H1 (cell line): ENCODE results near the gene PRKAR1B. TPM values are rescaled to one million over a fixed set of nuclear protein-coding genes. Genes with fewer than 3 reads are reported as not detected.
A peak's percentile ranks its signal among the peaks of the same experiment; 100 is the strongest.
"Not testable (repeated sequence)": the region's sequence is repeated elsewhere in the genome, so short reads cannot be mapped to it uniquely, and the experiment has no call there.

ENCODE experiments used
- CTCF ChIA-PET: fragments of 300-600 bp; sonication (Branson Sonifier 250); formaldehyde crosslinking; loops from one replicate; lab custom pipeline; 2021; ENCODE audit not compliant: partially characterized antibody; lab: Charles Lee
- POLR2A ChIA-PET: fragments of 300-600 bp; sonication (Branson Sonifier 250); formaldehyde crosslinking; loops from one replicate; lab custom pipeline; 2021; ENCODE audit warnings: inconsistent platforms; ENCODE audit not compliant: partially characterized antibody; lab: Charles Lee
- DNase-seq, 2 experiments: peaks; one replicate each; pipeline versions ENCODE4 v3.0.0 to v3.0.0-alpha.2; 2010 to 2022; ENCODE audit warnings: low spot score in 2 of 2, low read depth in 1 of 2, mixed read lengths in 1 of 2
- FAIRE-seq: peaks from 2 replicates; lab custom pipeline; 2011; peaks lifted over from hg19 to GRCh38; lab: Jason Lieb, UNC
- H2AFZ ChIP-seq: 2 replicates; pipeline ENCODE4 v1.8.1; 2012; ENCODE audit warnings: low read length, inconsistent platforms
- H2AK5ac ChIP-seq: 2 replicates; pipeline ENCODE4 v1.6.1; 2013; ENCODE audit warnings: low read depth, low read length
- H2BK120ac ChIP-seq: replicated peaks from 2 replicates; pipeline ENCODE3; 2013; ENCODE audit warnings: low read depth, low read length, inconsistent platforms
- H2BK12ac ChIP-seq: 2 replicates; pipeline ENCODE4 v1.6.1; 2013; ENCODE audit warnings: low read depth, low read length
- H2BK15ac ChIP-seq: 2 replicates; pipeline ENCODE4 v1.6.1; 2013; ENCODE audit warnings: low read length
- H2BK20ac ChIP-seq: 2 replicates; pipeline ENCODE4 v1.6.1; 2013; ENCODE audit warnings: low read length
- H2BK5ac ChIP-seq: 2 replicates; pipeline ENCODE4 v1.6.1; 2013; ENCODE audit warnings: low read depth, low read length
- H3K14ac ChIP-seq: 2 replicates; pipeline ENCODE4 v1.6.1; 2013; ENCODE audit warnings: inconsistent platforms; ENCODE audit not compliant: insufficient read length
- H3K18ac ChIP-seq: 2 replicates; pipeline ENCODE4 v1.6.1; 2013; ENCODE audit warnings: low read length; ENCODE audit errors: extremely low read depth
- H3K23ac ChIP-seq: 2 replicates; pipeline ENCODE4 v1.6.1; 2013; ENCODE audit warnings: inconsistent platforms; ENCODE audit not compliant: insufficient read length
- H3K23me2 ChIP-seq: 2 replicates; pipeline ENCODE4 v1.6.1; 2013; ENCODE audit warnings: low read depth, low read length
- H3K27ac ChIP-seq: 2 replicates; pipeline ENCODE4 v1.6.1; 2011; ENCODE audit warnings: low read depth, low read length, inconsistent platforms
- H3K27me3 ChIP-seq, 4 experiments: replicated peaks in 1 of 4; 1 replicate in 1 of 4; 2 replicates in 3 of 4; pipeline versions ENCODE4 v1.6.1 to v1.8.1; 2011 to 2013; ENCODE audit warnings: low read length in 3 of 4, mild to moderate bottlenecking in 3 of 4, inconsistent platforms in 2 of 4, mixed read lengths in 2 of 4, moderate library complexity in 1 of 4; ENCODE audit not compliant: control insufficient read depth in 3 of 4, insufficient read depth in 3 of 4; ENCODE audit errors: extremely low read depth in 1 of 4
- H3K36me3 ChIP-seq, 4 experiments: 2 replicates each; pipeline versions ENCODE4 v1.6.1 to v1.8.1; 2011 to 2013; ENCODE audit warnings: mild to moderate bottlenecking in 4 of 4, low read length in 3 of 4, moderate library complexity in 2 of 4, control low read depth in 1 of 4, inconsistent platforms in 1 of 4; ENCODE audit not compliant: insufficient read depth in 4 of 4, control insufficient read depth in 2 of 4
- H3K4ac ChIP-seq: replicated peaks from 2 replicates; pipeline ENCODE3; 2013; ENCODE audit warnings: low read length, low read depth, mixed read lengths, inconsistent platforms; ENCODE audit not compliant: insufficient read length
- H3K4me1 ChIP-seq, 4 experiments: replicated peaks in 1 of 4; 1 replicate in 1 of 4; 2 replicates in 3 of 4; pipeline versions ENCODE4 v1.6.1 to v1.8.1; 2011 to 2013; ENCODE audit warnings: low read length in 3 of 4, inconsistent platforms in 2 of 4, mixed read lengths in 1 of 4; ENCODE audit not compliant: insufficient read depth in 4 of 4, control insufficient read depth in 3 of 4
- H3K4me2 ChIP-seq, 2 experiments: 2 replicates each; pipeline versions ENCODE4 v1.6.1 to v1.8.1; 2011 to 2013; ENCODE audit warnings: low read depth in 2 of 2, low read length in 2 of 2, control low read depth in 1 of 2, inconsistent platforms in 1 of 2, mild to moderate bottlenecking in 1 of 2; ENCODE audit not compliant: insufficient read depth in 1 of 2
- H3K4me3 ChIP-seq, 4 experiments: fragments of 200-600, 300-600 bp in 1 of 4; sonication (generic), shearing (Covaris generic), sonication (Bioruptor Twin) in 1 of 4; 2 replicates each; pipeline versions ENCODE4 v1.5.1 to v1.8.1; 2011 to 2016; ENCODE audit warnings: low read length in 4 of 4, low read depth in 3 of 4, control low read depth in 2 of 4, inconsistent platforms in 2 of 4, mild to moderate bottlenecking in 2 of 4, mixed read lengths in 1 of 4, moderate library complexity in 1 of 4; ENCODE audit not compliant: insufficient read depth in 2 of 4; ENCODE audit errors: extremely low read depth in 1 of 4
- H3K56ac ChIP-seq: replicated peaks from 2 replicates; pipeline ENCODE3; 2013; ENCODE audit warnings: low read depth, mild to moderate bottlenecking, mixed read lengths, low read length, inconsistent platforms; ENCODE audit not compliant: insufficient read length
- H3K79me1 ChIP-seq: 2 replicates; pipeline ENCODE4 v1.6.1; 2013; ENCODE audit warnings: low read depth, low read length, control low read depth
- H3K79me2 ChIP-seq, 2 experiments: 2 replicates each; pipeline versions ENCODE4 v1.6.1 to v1.8.1; 2012 to 2013; ENCODE audit warnings: low read length in 2 of 2, mild to moderate bottlenecking in 2 of 2, inconsistent platforms in 1 of 2; ENCODE audit not compliant: insufficient read depth in 2 of 2, control insufficient read depth in 1 of 2
- H3K9ac ChIP-seq, 4 experiments: replicated peaks in 1 of 4; 1 replicate in 1 of 4; 2 replicates in 3 of 4; pipeline versions ENCODE4 v1.6.1 to v1.8.1; 2011 to 2013; ENCODE audit warnings: low read depth in 3 of 4, low read length in 3 of 4, control low read depth in 2 of 4, mild to moderate bottlenecking in 2 of 4, moderate library complexity in 2 of 4, inconsistent platforms in 1 of 4; ENCODE audit errors: extremely low read depth in 1 of 4
- H3K9me3 ChIP-seq, 2 experiments: 2 replicates each; pipeline versions ENCODE4 v1.6.1 to v1.8.1; 2012 to 2013; ENCODE audit warnings: mild to moderate bottlenecking in 2 of 2, moderate library complexity in 2 of 2, control low read depth in 1 of 2, inconsistent platforms in 1 of 2, low read depth in 1 of 2, low read length in 1 of 2, mixed read lengths in 1 of 2; ENCODE audit not compliant: insufficient read depth in 2 of 2
- H4K20me1 ChIP-seq, 2 experiments: replicated peaks in 1 of 2; 2 replicates each; pipeline versions ENCODE3 to v1.8.1; 2011 to 2013; ENCODE audit warnings: inconsistent platforms in 2 of 2, low read length in 2 of 2, mild to moderate bottlenecking in 1 of 2; ENCODE audit not compliant: insufficient read depth in 2 of 2, control insufficient read depth in 1 of 2
- H4K5ac ChIP-seq: 2 replicates; pipeline ENCODE4 v1.6.1; 2013; ENCODE audit warnings: low read length, low read depth, mixed read lengths, inconsistent platforms; ENCODE audit not compliant: insufficient read length
- H4K8ac ChIP-seq: 2 replicates; pipeline ENCODE4 v1.8.0; 2013; ENCODE audit warnings: mild to moderate bottlenecking, moderate library complexity, low read length, inconsistent platforms; ENCODE audit not compliant: insufficient read depth; ENCODE audit errors: extremely low read depth
- H4K91ac ChIP-seq: replicated peaks from 2 replicates; pipeline ENCODE3; 2013; ENCODE audit warnings: low read length, mixed read lengths, inconsistent platforms; ENCODE audit not compliant: insufficient read length
- WGBS, 2 experiments: shearing (Covaris generic) in 1 of 2; methylation state at CpG; one replicate each; pipeline versions ENCODE4 v1.1.6 to v1.1.7; 2013 to 2015; ENCODE audit warnings: low lambda C conversion rate in 2 of 2, mixed read lengths in 2 of 2, inconsistent platforms in 1 of 2, low coverage in 1 of 2, missing lambda C conversion rate in 1 of 2; ENCODE audit not compliant: insufficient replicate concordance in 2 of 2, insufficient coverage in 1 of 2, insufficient read length in 1 of 2; ENCODE audit errors: extremely low coverage in 1 of 2, missing lambda C conversion rate in 1 of 2; 5-methylcytosine and 5-hydroxymethylcytosine counted together
- polyA plus RNA-seq, 7 experiments: library from polyadenylated mRNA; depleted of rRNA in 3 of 7; stranded (reverse) in 5 of 7; unstranded in 2 of 7; fragments of >200 nt in 5 of 7; fragments of 200-250 nt in 2 of 7; gene quantifications; 1 replicate in 5 of 7; 2 replicates in 1 of 7; 4 replicates in 1 of 7; pipeline versions ENCODE4 v1.2.1 to v1.2.3, GENCODE V29; 2011 to 2013; ENCODE audit warnings: missing spikeins in 2 of 7, mixed read lengths in 2 of 7
- total RNA-seq: library from RNA; stranded (reverse); fragmentation: NEBNext Ultra II Directional; extraction: Animal tissue kit (Norgen Biotek cat#: 25700); gene quantifications from 2 replicates; pipeline ENCODE4 v1.2.1, GENCODE V29; 2021

Gene PRKAR1B
- total and polyA plus RNA-seq, 2 of the 8 experiments (the other 6 are each of a cell fraction or from before 2014, with no cell fraction given), result 12.3 to 55.7 TPM

DNA sequence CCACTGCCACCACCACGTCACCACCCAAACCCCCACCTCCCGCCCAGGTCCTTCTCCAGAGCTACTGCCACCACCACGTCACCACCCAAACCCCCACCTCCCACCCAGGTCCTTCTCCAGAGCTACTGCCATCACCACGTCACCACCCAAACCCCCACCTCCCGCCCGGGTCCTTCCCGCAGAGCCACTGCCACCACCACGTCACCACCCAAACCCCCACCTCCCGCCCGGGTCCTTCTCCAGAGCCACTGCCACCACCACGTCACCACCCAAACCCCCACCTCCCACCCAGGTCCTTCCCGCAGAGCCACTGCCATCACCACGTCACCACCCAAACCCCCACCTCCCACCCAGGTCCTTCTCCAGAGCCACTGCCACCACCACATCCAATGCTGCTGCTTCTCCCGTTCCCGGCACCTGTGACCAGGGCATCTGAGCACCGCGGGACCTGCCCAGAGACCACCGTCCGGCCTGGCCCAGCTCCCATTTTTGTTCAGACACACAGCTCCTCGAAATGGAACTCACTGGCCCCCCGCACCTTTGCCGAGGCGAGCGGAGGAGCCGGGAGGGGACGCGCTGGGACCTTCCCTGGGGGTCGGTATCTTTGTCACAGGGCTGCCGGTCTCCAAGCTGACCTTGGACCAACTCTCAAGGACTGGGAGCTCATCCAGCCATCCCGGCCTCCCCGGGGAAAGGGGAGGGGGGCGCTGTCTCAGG, 174.8 kb downstream of the PRKAR1B start:
- H3K4me3 ChIP-seq, H3K27me3 ChIP-seq, H3K23me2 ChIP-seq, H2BK5ac ChIP-seq, H4K20me1 ChIP-seq, H3K4me2 ChIP-seq, FAIRE-seq, H2AFZ ChIP-seq, H3K18ac ChIP-seq, H3K9me3 ChIP-seq, H3K4me1 ChIP-seq, H3K36me3 ChIP-seq, H4K91ac ChIP-seq, DNase-seq, H3K9ac ChIP-seq, H3K79me1 ChIP-seq, H3K79me2 ChIP-seq, H2BK120ac ChIP-seq, H2BK15ac ChIP-seq, H3K4ac ChIP-seq, H4K5ac ChIP-seq, H3K23ac ChIP-seq, H2AK5ac ChIP-seq, H3K56ac ChIP-seq, H2BK20ac ChIP-seq, H3K27ac ChIP-seq, H3K14ac ChIP-seq, H2BK12ac ChIP-seq, POLR2A ChIA-PET: not testable (repeated sequence)
- 93% methylated on average over 10 of the region's 32 CpGs; no CpG with 5 or more reads in 1 of the 2 experiments for WGBS, 2 experiments
- H4K8ac ChIP-seq, result peak overlapping the region; percentile 25; the same call in 1 of the 2 replicates
- CTCF ChIA-PET, result interaction anchor here (0.8 to 1.4 kb wide), 2 partner anchors 220 to 234 kb away, joined by 3 to 5 read pairs; no protein-coding TSS in a partner anchor

DNA sequence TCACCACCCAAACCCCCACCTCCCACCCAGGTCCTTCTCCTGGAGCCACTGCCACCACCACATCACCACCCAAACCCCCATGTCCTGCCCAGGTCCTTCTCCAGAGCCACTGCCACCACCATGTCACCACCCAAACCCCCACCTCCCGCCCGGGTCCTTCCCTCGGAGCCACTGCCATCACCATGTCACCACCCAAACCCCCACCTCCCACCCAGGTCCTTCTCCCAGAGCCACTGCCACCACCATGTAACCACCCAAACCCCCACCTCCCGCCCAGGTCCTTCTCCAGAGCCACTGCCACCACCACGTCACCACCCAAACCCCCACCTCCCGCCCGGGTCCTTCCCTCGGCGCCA, 175.5 kb downstream of the PRKAR1B start:
- H3K9me3 ChIP-seq, H2BK20ac ChIP-seq, H3K27ac ChIP-seq, H2BK12ac ChIP-seq, H3K36me3 ChIP-seq, H2BK15ac ChIP-seq, H3K4ac ChIP-seq, H3K23me2 ChIP-seq, H3K4me2 ChIP-seq, FAIRE-seq, H4K8ac ChIP-seq, H4K91ac ChIP-seq, POLR2A ChIA-PET, H3K56ac ChIP-seq, H2BK120ac ChIP-seq, H4K20me1 ChIP-seq, H3K14ac ChIP-seq, H3K4me1 ChIP-seq, H4K5ac ChIP-seq, H3K23ac ChIP-seq, H2AFZ ChIP-seq, H3K18ac ChIP-seq, H3K79me1 ChIP-seq, H3K27me3 ChIP-seq, H2BK5ac ChIP-seq, DNase-seq, H3K4me3 ChIP-seq, H3K9ac ChIP-seq, H3K79me2 ChIP-seq, CTCF ChIA-PET, H2AK5ac ChIP-seq: not testable (repeated sequence)
- no CpG with 5 or more reads among the region's 9 CpGs for WGBS, 2 experiments
